Measurements from ENCODE around the gene CD27. TPM values are rescaled to one million over a fixed set of nuclear protein-coding genes. Genes with fewer than 3 reads are reported as not detected.

CD27 gene
- total RNA-seq, 1 donor = not detected

- Histone ChIP-seq H4K20me1 (ENCODE audit: insufficient read depth, low read length) (no peaks in the 10 kb centered on the region), H3K27ac (ENCODE audit: low read depth, low read length) (no peak overlapping the region), H2AFZ (ENCODE audit: low read length) (no peak overlapping the region), H3K27me3 (ENCODE audit: insufficient read depth, low read length) (no peaks in the 10 kb centered on the region), H3K9me3 (ENCODE audit: low read depth, low read length) (no peaks in the 10 kb centered on the region), H3K4me3 (ENCODE audit: insufficient read depth, low read length) (no peak overlapping the region), H3K36me3 (ENCODE audit: insufficient read depth, low read length) (no peaks in the 10 kb centered on the region), H3K4me1 (ENCODE audit: insufficient read depth, low read length) (peaks cover 19% of the 10 kb centered on the region), H3K79me2 (ENCODE audit: insufficient read depth, low read length) (no peaks in the 10 kb centered on the region), H3K4me2 (ENCODE audit: insufficient read depth, low read length) (no peak overlapping the region)
- DNase-seq (ENCODE audit: insufficient read length, low spot score, missing footprints) = no peak
- no peak for TF ChIP-seq CTCF (IDR thresholded peaks at IDR 0.05; ENCODE audit: extremely low read depth, low read depth, low read length)
Measured at GRCh38 chr12:6434205-6435140, 10.3 kb upstream of the CD27 start.

GRCh38 chr12:6435961-6436715 lies 8.6 kb upstream of the CD27 start:
- H3K79me2 ChIP-seq (ENCODE audit: insufficient read depth, low read length) = no peaks in the 10 kb centered on the region
- no peak overlapping the region for H3K4me3 ChIP-seq (ENCODE audit: insufficient read depth, low read length)
- no peaks in the 10 kb centered on the region for H3K36me3 ChIP-seq (ENCODE audit: insufficient read depth, low read length)
- no peak for DNase-seq (ENCODE audit: insufficient read length, low spot score, missing footprints)
- H3K27me3 ChIP-seq (ENCODE audit: insufficient read depth, low read length) = no peaks in the 10 kb centered on the region
- H3K4me2 ChIP-seq (ENCODE audit: insufficient read depth, low read length) = no peak overlapping the region
- no peak overlapping the region for H2AFZ ChIP-seq (ENCODE audit: low read length)
- TF ChIP-seq CTCF (IDR thresholded peaks at IDR 0.05; ENCODE audit: extremely low read depth, low read depth, low read length) = no peak
- H3K9me3 ChIP-seq (ENCODE audit: low read depth, low read length) = no peaks in the 10 kb centered on the region
- H3K4me1 ChIP-seq (ENCODE audit: insufficient read depth, low read length) = peaks cover 5% of the 10 kb centered on the region
- no peak overlapping the region for H3K27ac ChIP-seq (ENCODE audit: low read depth, low read length)
- H4K20me1 ChIP-seq (ENCODE audit: insufficient read depth, low read length) = no peaks in the 10 kb centered on the region

- no peak for DNase-seq (ENCODE audit: insufficient read length, low spot score, missing footprints)
- H3K36me3 ChIP-seq (ENCODE audit: insufficient read depth, low read length) = no peaks in the 10 kb centered on the region
- H3K4me3 ChIP-seq (ENCODE audit: insufficient read depth, low read length) = no peak overlapping the region
Measured at GRCh38 chr12:6437586-6437985, 7.2 kb upstream of the CD27 start.

More at GRCh38 chr12:6437586-6437985, 7.2 kb upstream of the CD27 start:
- H3K4me2 ChIP-seq (ENCODE audit: insufficient read depth, low read length) = no peak overlapping the region
- no peak for TF ChIP-seq CTCF (IDR thresholded peaks at IDR 0.05; ENCODE audit: extremely low read depth, low read depth, low read length)
- no peaks in the 10 kb centered on the region for H3K9me3 ChIP-seq (ENCODE audit: low read depth, low read length)
- no peaks in the 10 kb centered on the region for H4K20me1 ChIP-seq (ENCODE audit: insufficient read depth, low read length)
- H3K4me1 ChIP-seq (ENCODE audit: insufficient read depth, low read length) = no peaks in the 10 kb centered on the region
- H3K79me2 ChIP-seq (ENCODE audit: insufficient read depth, low read length) = no peaks in the 10 kb centered on the region
- H3K27ac ChIP-seq (ENCODE audit: low read depth, low read length) = no peak overlapping the region
- H2AFZ ChIP-seq (ENCODE audit: low read length) = no peak overlapping the region
- H3K27me3 ChIP-seq (ENCODE audit: insufficient read depth, low read length) = no peaks in the 10 kb centered on the region

Measured in osteoblast (primary cell).